Muscle of leg (tissue), 9 donors: ENCODE results near the gene GGT5. TPM values are rescaled to one million over a fixed set of nuclear protein-coding genes. Genes with fewer than 3 reads are reported as not detected.

Experiments used
- polyA plus RNA-seq, 8 donors: library from polyadenylated mRNA; unstranded; fragments of 120-200 nt; gene quantifications; one replicate each; pipeline versions ENCODE4 v1.2.1 to v1.2.3, GENCODE V29; 2013; ENCODE audit warnings: inconsistent platforms in 1 of 8, low replicate concordance in 1 of 8; ENCODE audit not compliant: insufficient read length in 8 of 8, insufficient read depth in 1 of 8
- total RNA-seq: library from RNA; stranded (reverse); fragments of 120-200 nt; gene quantifications from one replicate; pipeline ENCODE4 v1.2.4, GENCODE V29; 2013

The GGT5 gene
- total and polyA plus RNA-seq, 9 donors: 3.4 to 14.9 (median 12.5) TPM

Other genes starting within 250 kb of the GGT5 start
- not detected for gene GSTT4, start 239.6 kb downstream of the GGT5 start, total RNA-seq
- gene GSTT4, start 239.6 kb downstream of the GGT5 start, polyA plus RNA-seq: under 1 TPM in 1 of 8 donors, not detected in 7; 0.12 TPM
- 24.4 TPM for gene CABIN1, start 233.8 kb downstream of the GGT5 start, total RNA-seq
- gene CABIN1, start 233.8 kb downstream of the GGT5 start, polyA plus RNA-seq: 10 to 100 TPM; 25.9 to 38.2 (median 30.1) TPM
- 0.40 TPM for gene SUSD2, start 63.6 kb downstream of the GGT5 start, total RNA-seq
- 1 to 10 TPM in 5 of 8 donors, under 1 TPM in 3; 0.41 to 2.6 (median 1.1) TPM for gene SUSD2, start 63.6 kb downstream of the GGT5 start, polyA plus RNA-seq
- 29.6 TPM for gene SPECC1L, start 25.7 kb upstream of the GGT5 start, total RNA-seq
- 10 to 100 TPM; 20.4 to 30.4 (median 25.1) TPM for gene SPECC1L, start 25.7 kb upstream of the GGT5 start, polyA plus RNA-seq
- gene ADORA2A, start 182.5 kb upstream of the GGT5 start, total RNA-seq: 8.9 TPM
- gene ADORA2A, start 182.5 kb upstream of the GGT5 start, polyA plus RNA-seq: 10 to 100 TPM in 5 of 8 donors, 1 to 10 TPM in 3; 8.1 to 15.5 (median 11.3) TPM